ENCODE data around the gene ULBP3.

- TF ChIP-seq CTCF (conservative IDR thresholded peaks at IDR 0.05 in 1 of 2, IDR thresholded peaks at IDR 0.05 in 1 of 2; ENCODE audit: low read depth in 1 of 2, low read length in 2 of 2), result no peak
- TF ChIP-seq EZH2 (IDR thresholded peaks at IDR 0.05; ENCODE audit: low read length, missing control alignments), result no peak
Measured at GRCh38 chr6:150078788-150079187, 9.9 kb upstream of the ULBP3 start.
